IMR-90 (cell line): ENCODE measurements around the gene RASGRP3. TPM values are rescaled to one million over a fixed set of nuclear protein-coding genes. Genes with fewer than 3 reads are reported as not detected.

Experiments used
- ATAC-seq: fragments of 200-7000 bp; cut with Tn5 transposase; 2 replicates; pipeline ENCODE4 v1.9.1; 2020; ENCODE audit warnings: low read depth, mild to moderate bottlenecking, moderate library complexity
- BruUV-seq: library from RNA; stranded (reverse); fragments of 400-500 nt; replicated peaks from 2 replicates; lab custom pipeline; 2021; lab: Mats Ljungman, UMichigan
- CTCF ChIA-PET: fragments of 300-600 bp; formaldehyde crosslinking; extraction: SDS; loops from one replicate; lab custom pipeline; 2021; ENCODE audit warnings: antibody characterized with exemption; lab: Yijun Ruan, JAX
- POLR2A ChIA-PET: fragments of 300-600 bp; sonication (Branson Sonifier 250); formaldehyde crosslinking; loops from one replicate; lab custom pipeline; 2022; ENCODE audit warnings: antibody characterized with exemption; ENCODE audit not compliant: unreplicated experiment; lab: Charles Lee
- DNase-seq: peaks from one replicate; pipeline ENCODE4 v3.0.0; 2013
- H2AFZ ChIP-seq: replicated peaks from 2 replicates; pipeline ENCODE3; 2013; ENCODE audit warnings: low read length, mild to moderate bottlenecking; ENCODE audit not compliant: poor library complexity
- H2AK5ac ChIP-seq: 2 replicates; pipeline ENCODE4 v1.6.1; 2013; ENCODE audit warnings: low read depth, low read length, inconsistent platforms
- H2AK9ac ChIP-seq: replicated peaks from 2 replicates; pipeline ENCODE3; 2013; ENCODE audit warnings: mild to moderate bottlenecking, low read depth, low read length, moderate library complexity; ENCODE audit not compliant: poor library complexity
- H2BK120ac ChIP-seq: 2 replicates; pipeline ENCODE4 v1.6.1; 2013; ENCODE audit warnings: low read depth, low read length, inconsistent platforms
- H2BK15ac ChIP-seq: 3 replicates; pipeline ENCODE4 v1.6.1; 2013; ENCODE audit warnings: low read depth, low read length, inconsistent platforms
- H2BK20ac ChIP-seq: 2 replicates; pipeline ENCODE4 v1.6.1; 2013; ENCODE audit warnings: low read depth, mild to moderate bottlenecking, inconsistent platforms, low read length, moderate library complexity
- H2BK5ac ChIP-seq: 2 replicates; pipeline ENCODE4 v1.6.1; 2013; ENCODE audit warnings: mild to moderate bottlenecking, low read depth, low read length, inconsistent platforms; ENCODE audit not compliant: poor library complexity, severe bottlenecking
- H3K14ac ChIP-seq: replicated peaks from 2 replicates; pipeline ENCODE4 v1.6.1; 2013; ENCODE audit warnings: low read depth, low read length, inconsistent platforms
- H3K18ac ChIP-seq: 2 replicates; pipeline ENCODE4 v1.6.1; 2013; ENCODE audit warnings: low read depth, low read length, control low read depth
- H3K23ac ChIP-seq: 2 replicates; pipeline ENCODE4 v1.6.1; 2013; ENCODE audit warnings: low read depth, low read length, inconsistent platforms
- H3K27ac ChIP-seq: 2 replicates; pipeline ENCODE4 v1.5.1; 2013; ENCODE audit warnings: mild to moderate bottlenecking, control low read depth, low read length; ENCODE audit not compliant: insufficient read depth
- H3K27me3 ChIP-seq: 2 replicates; pipeline ENCODE4 v1.6.1; 2013; ENCODE audit warnings: low read length; ENCODE audit not compliant: control insufficient read depth, insufficient read depth
- H3K36me3 ChIP-seq: 2 replicates; pipeline ENCODE4 v1.6.1; 2013; ENCODE audit warnings: low read length, mixed read lengths; ENCODE audit not compliant: control insufficient read depth, insufficient read depth
- H3K4ac ChIP-seq: 2 replicates; pipeline ENCODE4 v1.6.1; 2013; ENCODE audit warnings: low read depth, low read length, inconsistent platforms
- H3K4me1 ChIP-seq: 2 replicates; pipeline ENCODE4 v1.6.1; 2013; ENCODE audit warnings: low read length, mixed read lengths; ENCODE audit not compliant: control insufficient read depth, insufficient read depth
- H3K4me2 ChIP-seq: 2 replicates; pipeline ENCODE4 v1.6.1; 2013; ENCODE audit warnings: low read depth, mild to moderate bottlenecking, control low read depth, low read length, moderate library complexity
- H3K4me3 ChIP-seq: 2 replicates; pipeline ENCODE4 v1.5.1; 2013; ENCODE audit warnings: low read depth, mild to moderate bottlenecking, control low read depth, low read length, moderate library complexity; ENCODE audit not compliant: insufficient read depth
- H3K56ac ChIP-seq: 2 replicates; pipeline ENCODE4 v1.6.1; 2013; ENCODE audit warnings: low read length, inconsistent platforms; ENCODE audit not compliant: insufficient read depth; ENCODE audit errors: extremely low read depth
- H3K79me1 ChIP-seq, 2 experiments: 2 replicates each; pipeline ENCODE4 v1.6.1; 2013; ENCODE audit warnings: low read length in 2 of 2, inconsistent platforms in 1 of 2, low read depth in 1 of 2
- H3K9ac ChIP-seq: 2 replicates; pipeline ENCODE4 v1.6.1; 2013; ENCODE audit warnings: low read depth, low read length, control low read depth
- H3K9me1 ChIP-seq: 2 replicates; pipeline ENCODE4 v1.6.1; 2013; ENCODE audit warnings: low read length, inconsistent platforms; ENCODE audit not compliant: insufficient read depth
- H3K9me3 ChIP-seq: 2 replicates; pipeline ENCODE4 v1.6.1; 2013; ENCODE audit warnings: low read length; ENCODE audit not compliant: control insufficient read depth, insufficient read depth
- H4K20me1 ChIP-seq: 2 replicates; pipeline ENCODE4 v1.6.1; 2013; ENCODE audit warnings: low read length, inconsistent platforms; ENCODE audit not compliant: insufficient read depth
- H4K5ac ChIP-seq: 2 replicates; pipeline ENCODE4 v1.6.1; 2013; ENCODE audit warnings: mild to moderate bottlenecking, low read depth, low read length, control low read depth
- H4K8ac ChIP-seq, 2 experiments: 2 replicates each; pipeline ENCODE4 v1.6.1; 2013; ENCODE audit warnings: low read depth in 2 of 2, low read length in 2 of 2, control low read depth in 1 of 2, inconsistent platforms in 1 of 2
- H4K91ac ChIP-seq: 2 replicates; pipeline ENCODE4 v1.6.1; 2013; ENCODE audit warnings: low read depth, low read length, inconsistent platforms; ENCODE audit not compliant: insufficient read depth
- BHLHE40 ChIP-seq: fragments of 150-350 bp; IDR thresholded peaks from 2 replicates; pipeline ENCODE4 v1.6.1; 2016; ENCODE audit warnings: mild to moderate bottlenecking, low read depth, low read length
- CEBPB ChIP-seq: IDR thresholded peaks from 2 replicates; pipeline ENCODE4 v1.6.1; 2012; ENCODE audit warnings: low read depth, low read length, improper control_type of control experiment
- CHD1 ChIP-seq: IDR thresholded peaks from 2 replicates; pipeline ENCODE4 v1.6.1; 2012; ENCODE audit warnings: low read depth, low read length, improper control_type of control experiment
- MAFK ChIP-seq: IDR thresholded peaks from 2 replicates; pipeline ENCODE4 v1.6.1; 2012; ENCODE audit warnings: low read depth, low read length, improper control_type of control experiment
- MAZ ChIP-seq: IDR thresholded peaks from 2 replicates; pipeline ENCODE4 v1.6.1; 2012; ENCODE audit warnings: low read depth, mild to moderate bottlenecking, low read length, improper control_type of control experiment, moderate library complexity, borderline replicate concordance
- MXI1 ChIP-seq: IDR thresholded peaks from 2 replicates; pipeline ENCODE4 v1.6.1; 2012; ENCODE audit warnings: low read depth, mild to moderate bottlenecking, low read length, moderate library complexity, borderline replicate concordance
- NFE2L2 ChIP-seq: fragments of 150-350 bp; IDR thresholded peaks from 2 replicates; pipeline ENCODE4 v1.6.1; 2016; ENCODE audit warnings: low read depth, mild to moderate bottlenecking, low read length
- POLR2A ChIP-seq: IDR thresholded peaks from 2 replicates; pipeline ENCODE4 v1.6.1; 2012; ENCODE audit warnings: mild to moderate bottlenecking, low read depth, low read length
- RAD21 ChIP-seq: IDR thresholded peaks from 2 replicates; pipeline ENCODE4 v1.6.1; 2012; ENCODE audit warnings: low read length, improper control_type of control experiment
- RCOR1 ChIP-seq: IDR thresholded peaks from 2 replicates; pipeline ENCODE4 v1.6.1; 2012; ENCODE audit warnings: mild to moderate bottlenecking, low read length, improper control_type of control experiment; ENCODE audit not compliant: insufficient replicate concordance
- RFX5 ChIP-seq: IDR thresholded peaks from 2 replicates; pipeline ENCODE4 v1.8.0; 2012; ENCODE audit warnings: low read depth, mild to moderate bottlenecking, low read length, moderate library complexity
- SMC3 ChIP-seq: fragments of 150-350 bp; IDR thresholded peaks from 2 replicates; pipeline ENCODE4 v1.6.1; 2016; ENCODE audit warnings: low read depth, mild to moderate bottlenecking, antibody characterized with exemption, low read length, moderate library complexity
- WGBS, 2 experiments: methylation state at CpG; one replicate each; pipeline versions ENCODE4 v1.1.5 to v1.1.7; 2013; ENCODE audit warnings: missing lambda C conversion rate in 2 of 2; ENCODE audit not compliant: insufficient read length in 1 of 2; ENCODE audit errors: extremely low coverage in 2 of 2; 5-methylcytosine and 5-hydroxymethylcytosine counted together
- dilution Hi-C: fragments of 300-500 bp; cut with HindIII; formaldehyde crosslinking; loops from one replicate; pipeline ENCODE4 v1.14.3; 2018; ENCODE audit warnings: low sequenced_read_pairs; ENCODE audit not compliant: unreplicated experiment
- in situ Hi-C: fragments of 300-500 bp; cut with MboI; formaldehyde crosslinking; loops from 3 replicates; pipeline ENCODE4 v1.14.3; 2019; ENCODE audit warnings: low sequenced_read_pairs, inconsistent platforms, mixed read lengths
- intact Hi-C: fragments of 100-400 bp; cut with micrococcal nuclease; formaldehyde crosslinking; loops from 2 replicates; pipeline ENCODE4 v1.10.0; 2022
- polyA plus RNA-seq, 3 experiments: library from polyadenylated mRNA; depleted of rRNA; stranded (reverse); fragments of >200 nt; gene quantifications; 2 replicates each; pipeline ENCODE4 v1.2.3, GENCODE V29; 2012; ENCODE audit warnings: low replicate concordance in 1 of 3
- total RNA-seq: library from RNA; depleted of rRNA; stranded (reverse); fragments of >200 nt; gene quantifications from 2 replicates; pipeline ENCODE4 v1.2.3, GENCODE V29; 2012
- TF ChIP-seq, protein P1 (sequence below): conservative IDR thresholded peaks from 2 replicates; pipeline ENCODE4 v1.5.1; 2012; ENCODE audit warnings: mild to moderate bottlenecking, low read depth, low read length, improper control_type of control experiment
- TF ChIP-seq, protein P2 (sequence below): fragments of 150-350 bp; IDR thresholded peaks from 2 replicates; pipeline ENCODE4 v1.6.1; 2017; ENCODE audit warnings: mild to moderate bottlenecking, antibody characterized with exemption, low read length, low read depth
- TF ChIP-seq, protein P3 (sequence below): fragments of 150-350 bp; IDR thresholded peaks from 2 replicates; pipeline ENCODE4 v1.6.1; 2016; ENCODE audit warnings: low read depth, mild to moderate bottlenecking, low read length, moderate library complexity, borderline replicate concordance

RASGRP3 gene
- total and polyA plus RNA-seq, 2 of the 4 experiments (the other 2 are of a cell fraction): 1.7 to 3.0 TPM

DNA sequence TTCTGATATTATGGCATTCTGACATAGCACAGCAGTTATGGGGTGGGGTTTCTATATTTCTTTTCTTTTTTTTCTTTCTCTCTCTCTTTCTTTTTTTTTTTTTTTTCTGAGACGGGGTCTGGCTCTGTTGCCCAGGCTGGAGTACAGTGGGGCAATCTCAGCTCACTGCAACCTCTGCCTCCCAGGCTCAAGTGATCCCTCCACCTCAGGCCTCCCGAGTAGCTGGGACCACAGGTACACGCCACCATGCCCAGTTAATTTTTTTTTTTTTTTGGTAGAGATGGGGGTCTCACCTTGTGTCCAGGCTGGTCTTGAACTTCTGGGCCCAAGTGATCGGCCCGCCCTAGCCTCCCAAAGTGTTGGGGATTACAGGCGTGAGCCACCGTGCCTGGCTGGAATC, 130.2 kb downstream of the RASGRP3 start:
- Histone ChIP-seq H3K4me3 (no peak overlapping the region), H3K27ac (no peak overlapping the region), H2BK15ac (no peak overlapping the region), H4K8ac (no peak overlapping the region), H2BK5ac (no peak overlapping the region), H3K56ac (no peak overlapping the region), H4K5ac (no peak overlapping the region), H4K20me1 (no peaks in the 10 kb centered on the region), H3K27me3 (no peaks in the 10 kb centered on the region), H4K91ac (no peak overlapping the region), H2AK9ac (no peak overlapping the region), H3K4ac (no peak overlapping the region), H2BK120ac (no peak overlapping the region), H2AK5ac (no peak overlapping the region), H3K14ac (no peak overlapping the region), H3K79me1 (no peaks in the 10 kb centered on the region), H3K9me1 (peaks cover 4% of the 10 kb centered on the region; the same call in 1 of the 2 replicates), H3K9me3 (no peaks in the 10 kb centered on the region), H2BK20ac (no peak overlapping the region), H3K18ac (no peak overlapping the region), H3K4me1 (peaks cover 3% of the 10 kb centered on the region; the same call in 1 of the 2 replicates), H3K9ac (no peak overlapping the region), H3K4me2 (no peak overlapping the region), H2AFZ (no peak overlapping the region), H3K23ac (no peak overlapping the region), H3K36me3 (no peaks in the 10 kb centered on the region)
- in situ Hi-C loops (no loop called here), dilution Hi-C loops (no loop called here), intact Hi-C loops (no loop called here)
- ChIA-PET CTCF (no interaction called here), POLR2A (no interaction called here)
- no CpG with 5 or more reads among the region's 7 CpGs for WGBS, 2 experiments
- DNase-seq: no peak
- no peak for TF ChIP-seq NFE2L2
- TF ChIP-seq, protein P1, sequence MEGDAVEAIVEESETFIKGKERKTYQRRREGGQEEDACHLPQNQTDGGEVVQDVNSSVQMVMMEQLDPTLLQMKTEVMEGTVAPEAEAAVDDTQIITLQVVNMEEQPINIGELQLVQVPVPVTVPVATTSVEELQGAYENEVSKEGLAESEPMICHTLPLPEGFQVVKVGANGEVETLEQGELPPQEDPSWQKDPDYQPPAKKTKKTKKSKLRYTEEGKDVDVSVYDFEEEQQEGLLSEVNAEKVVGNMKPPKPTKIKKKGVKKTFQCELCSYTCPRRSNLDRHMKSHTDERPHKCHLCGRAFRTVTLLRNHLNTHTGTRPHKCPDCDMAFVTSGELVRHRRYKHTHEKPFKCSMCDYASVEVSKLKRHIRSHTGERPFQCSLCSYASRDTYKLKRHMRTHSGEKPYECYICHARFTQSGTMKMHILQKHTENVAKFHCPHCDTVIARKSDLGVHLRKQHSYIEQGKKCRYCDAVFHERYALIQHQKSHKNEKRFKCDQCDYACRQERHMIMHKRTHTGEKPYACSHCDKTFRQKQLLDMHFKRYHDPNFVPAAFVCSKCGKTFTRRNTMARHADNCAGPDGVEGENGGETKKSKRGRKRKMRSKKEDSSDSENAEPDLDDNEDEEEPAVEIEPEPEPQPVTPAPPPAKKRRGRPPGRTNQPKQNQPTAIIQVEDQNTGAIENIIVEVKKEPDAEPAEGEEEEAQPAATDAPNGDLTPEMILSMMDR: no peak
- TF ChIP-seq, protein P2, sequence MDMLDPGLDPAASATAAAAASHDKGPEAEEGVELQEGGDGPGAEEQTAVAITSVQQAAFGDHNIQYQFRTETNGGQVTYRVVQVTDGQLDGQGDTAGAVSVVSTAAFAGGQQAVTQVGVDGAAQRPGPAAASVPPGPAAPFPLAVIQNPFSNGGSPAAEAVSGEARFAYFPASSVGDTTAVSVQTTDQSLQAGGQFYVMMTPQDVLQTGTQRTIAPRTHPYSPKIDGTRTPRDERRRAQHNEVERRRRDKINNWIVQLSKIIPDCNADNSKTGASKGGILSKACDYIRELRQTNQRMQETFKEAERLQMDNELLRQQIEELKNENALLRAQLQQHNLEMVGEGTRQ: no peak
- no peak for TF ChIP-seq POLR2A
- no peak for TF ChIP-seq CEBPB
- TF ChIP-seq RCOR1: no peak
- no peak for TF ChIP-seq BHLHE40
- TF ChIP-seq MAZ: no peak
- TF ChIP-seq MAFK: no peak; the same call in 1 of the 2 replicates
- TF ChIP-seq, protein P3, sequence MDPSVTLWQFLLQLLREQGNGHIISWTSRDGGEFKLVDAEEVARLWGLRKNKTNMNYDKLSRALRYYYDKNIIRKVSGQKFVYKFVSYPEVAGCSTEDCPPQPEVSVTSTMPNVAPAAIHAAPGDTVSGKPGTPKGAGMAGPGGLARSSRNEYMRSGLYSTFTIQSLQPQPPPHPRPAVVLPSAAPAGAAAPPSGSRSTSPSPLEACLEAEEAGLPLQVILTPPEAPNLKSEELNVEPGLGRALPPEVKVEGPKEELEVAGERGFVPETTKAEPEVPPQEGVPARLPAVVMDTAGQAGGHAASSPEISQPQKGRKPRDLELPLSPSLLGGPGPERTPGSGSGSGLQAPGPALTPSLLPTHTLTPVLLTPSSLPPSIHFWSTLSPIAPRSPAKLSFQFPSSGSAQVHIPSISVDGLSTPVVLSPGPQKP: no peak
- no peak for TF ChIP-seq RAD21
- no peak for TF ChIP-seq RFX5
- no peak for TF ChIP-seq SMC3
- no peak for TF ChIP-seq CHD1
- no peak for TF ChIP-seq MXI1
- no TSS peak for BruUV-seq
- no peak for ATAC-seq
